ENCODE data around the gene CLDND1.

Gene CLDND1

DNA sequence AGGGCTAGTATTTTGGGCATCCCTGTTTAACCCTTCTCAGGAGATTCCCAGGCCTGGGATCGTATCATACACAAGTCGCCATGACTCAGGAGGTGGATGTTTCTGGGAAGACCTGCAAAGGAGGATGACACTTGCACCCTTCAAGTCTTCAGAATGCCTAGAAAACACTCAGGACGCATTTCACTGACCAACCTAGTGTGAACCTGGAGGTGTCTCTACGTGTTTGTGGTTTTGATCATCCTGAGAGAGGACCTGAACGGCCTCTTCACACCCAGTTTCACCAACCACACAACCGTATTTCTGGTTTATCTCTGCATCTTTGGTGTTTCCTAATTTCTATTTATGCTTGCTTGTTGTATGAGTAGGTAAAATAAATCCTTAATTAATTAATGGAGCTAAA, 2.8 kb upstream of the CLDND1 start:
- no peak overlapping the region for H3K9ac ChIP-seq (ENCODE audit: low read length)
- no peak overlapping the region for H3K4me3 ChIP-seq (ENCODE audit: low read length)
- H3K27ac ChIP-seq (ENCODE audit: low read depth, low read length) = no peak overlapping the region
- H3K27me3 ChIP-seq (ENCODE audit: control insufficient read depth, insufficient read depth, low read length) = no peaks in the 10 kb centered on the region
- H3K36me3 ChIP-seq (ENCODE audit: control insufficient read depth, insufficient read depth, low read length) = no peaks in the 10 kb centered on the region
- peaks cover 10% of the 10 kb centered on the region for H3K4me1 ChIP-seq (ENCODE audit: control insufficient read depth, insufficient read depth, low read length)

DNA sequence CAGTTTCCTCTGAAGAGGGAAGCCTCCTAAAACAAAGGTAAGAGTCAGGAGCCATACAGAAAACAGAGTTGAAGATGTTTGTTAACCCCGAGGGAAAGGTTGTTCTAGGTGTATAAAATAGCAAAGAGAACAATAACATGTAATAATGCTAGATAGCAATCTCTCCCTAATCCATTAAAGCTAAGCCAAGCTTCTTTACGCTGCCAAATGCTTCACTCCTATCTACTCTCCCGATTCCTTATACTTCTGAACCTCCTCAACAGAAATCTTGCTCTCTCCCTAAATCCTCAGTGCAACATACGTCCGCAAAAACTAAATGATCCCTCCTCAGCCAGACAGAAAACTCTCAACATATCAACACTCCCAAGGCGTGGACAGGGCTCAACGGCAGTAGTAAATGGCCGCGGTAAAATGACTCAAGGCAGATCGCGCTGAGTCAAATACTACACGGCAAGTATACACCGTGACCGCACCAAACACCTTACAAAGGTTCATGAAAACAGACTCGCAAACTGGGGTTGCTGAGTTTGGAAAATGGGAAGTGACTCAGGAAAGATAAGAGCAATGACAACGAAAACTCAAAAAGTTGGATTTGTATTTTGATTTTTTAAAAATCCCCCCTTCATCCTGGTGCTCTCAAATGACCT, 682 bp downstream of the CLDND1 start:
- H3K36me3 ChIP-seq (ENCODE audit: control insufficient read depth, insufficient read depth, low read length) = peaks cover 4% of the 10 kb centered on the region
- no peaks in the 10 kb centered on the region for H3K27me3 ChIP-seq (ENCODE audit: control insufficient read depth, insufficient read depth, low read length)

DNA sequence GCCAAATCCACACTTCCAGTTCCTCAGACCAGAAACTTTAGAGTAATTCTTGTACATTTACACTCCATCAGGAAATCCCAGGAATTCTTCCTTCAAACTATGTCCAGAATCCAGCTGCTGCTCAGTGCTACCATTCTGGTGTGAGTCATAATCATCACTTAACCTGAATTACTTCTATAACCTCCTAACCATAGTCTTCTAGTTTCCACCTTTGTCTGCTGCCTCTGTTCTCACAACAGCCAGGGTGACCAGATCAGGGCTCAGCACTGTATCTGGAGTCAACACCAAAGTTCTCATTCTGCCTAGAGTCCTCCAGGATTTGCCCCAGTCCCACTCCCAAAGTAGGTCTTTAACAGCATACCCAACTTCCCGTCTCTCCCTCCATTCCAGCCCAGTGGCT, 3.4 kb downstream of the CLDND1 start:
- H3K4me3 ChIP-seq (ENCODE audit: low read length) = no peak overlapping the region
- H3K4me1 ChIP-seq (ENCODE audit: control insufficient read depth, insufficient read depth, low read length) = peaks cover 10% of the 10 kb centered on the region
- H3K9ac ChIP-seq (ENCODE audit: low read length) = no peak overlapping the region
- H3K27me3 ChIP-seq (ENCODE audit: control insufficient read depth, insufficient read depth, low read length) = no peaks in the 10 kb centered on the region
- H3K27ac ChIP-seq (ENCODE audit: low read depth, low read length) = no peak overlapping the region
- H3K36me3 ChIP-seq (ENCODE audit: control insufficient read depth, insufficient read depth, low read length) = peaks cover 10% of the 10 kb centered on the region

More for the DNA sequence above, 682 bp downstream of the CLDND1 start:
- H3K27ac ChIP-seq (ENCODE audit: low read depth, low read length) = peak overlapping the region; percentile 95
- peak overlapping the region; percentile 88 for H3K4me3 ChIP-seq (ENCODE audit: low read length)
- peaks cover 10% of the 10 kb centered on the region for H3K4me1 ChIP-seq (ENCODE audit: control insufficient read depth, insufficient read depth, low read length)
- H3K9ac ChIP-seq (ENCODE audit: low read length) = peak overlapping the region; percentile 70

DNA sequence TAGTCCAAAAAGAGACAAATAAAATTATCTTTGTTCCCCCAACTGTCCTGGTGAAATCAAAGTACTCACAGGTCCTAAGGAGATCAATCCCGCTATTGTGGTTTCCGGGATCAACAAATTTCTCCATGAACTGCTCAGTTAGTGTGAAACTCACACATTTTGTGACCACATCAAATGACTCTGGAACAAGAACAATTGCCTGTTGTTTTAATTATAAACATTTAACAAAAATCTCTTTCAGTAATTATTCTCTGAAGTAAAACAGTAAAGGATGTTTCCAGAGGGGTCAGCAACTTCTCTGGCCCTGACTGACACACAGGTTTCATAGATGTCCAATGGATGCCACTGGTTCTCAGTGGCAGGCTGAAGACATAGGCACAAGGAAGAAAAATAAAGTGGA, 3.9 kb downstream of the CLDND1 start:
- H3K27me3 ChIP-seq (ENCODE audit: control insufficient read depth, insufficient read depth, low read length) = no peaks in the 10 kb centered on the region
- no peak overlapping the region for H3K9ac ChIP-seq (ENCODE audit: low read length)
- H3K36me3 ChIP-seq (ENCODE audit: control insufficient read depth, insufficient read depth, low read length) = peaks cover 10% of the 10 kb centered on the region
- no peak overlapping the region for H3K27ac ChIP-seq (ENCODE audit: low read depth, low read length)
- H3K4me3 ChIP-seq (ENCODE audit: low read length) = no peak overlapping the region
- peaks cover 10% of the 10 kb centered on the region for H3K4me1 ChIP-seq (ENCODE audit: control insufficient read depth, insufficient read depth, low read length)

DNA sequence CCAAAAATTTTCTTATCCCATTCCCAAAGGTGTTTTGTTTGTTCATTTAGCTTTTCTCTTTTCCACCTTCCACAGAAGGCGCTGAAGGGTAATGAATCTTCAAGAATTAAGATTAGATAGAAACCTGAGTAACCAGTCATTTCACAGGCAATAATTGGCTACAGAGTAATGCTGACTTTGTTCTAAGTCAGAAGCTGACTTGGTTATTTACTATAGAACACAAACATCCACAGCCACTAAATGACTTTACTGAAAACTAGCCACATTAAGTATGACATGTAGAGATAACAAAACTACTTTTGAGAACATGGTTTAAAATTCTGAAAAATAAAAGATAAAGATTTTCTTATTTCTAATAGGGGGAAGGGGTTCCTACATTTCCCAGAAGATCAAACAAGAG, 7.8 kb downstream of the CLDND1 start:
- H3K9ac ChIP-seq (ENCODE audit: low read length) = no peak overlapping the region
- H3K27ac ChIP-seq (ENCODE audit: low read depth, low read length) = no peak overlapping the region
- H3K4me3 ChIP-seq (ENCODE audit: low read length) = no peak overlapping the region
- H3K27me3 ChIP-seq (ENCODE audit: control insufficient read depth, insufficient read depth, low read length) = no peaks in the 10 kb centered on the region
- H3K36me3 ChIP-seq (ENCODE audit: control insufficient read depth, insufficient read depth, low read length) = peaks cover 12% of the 10 kb centered on the region
- H3K4me1 ChIP-seq (ENCODE audit: control insufficient read depth, insufficient read depth, low read length) = no peaks in the 10 kb centered on the region

DNA sequence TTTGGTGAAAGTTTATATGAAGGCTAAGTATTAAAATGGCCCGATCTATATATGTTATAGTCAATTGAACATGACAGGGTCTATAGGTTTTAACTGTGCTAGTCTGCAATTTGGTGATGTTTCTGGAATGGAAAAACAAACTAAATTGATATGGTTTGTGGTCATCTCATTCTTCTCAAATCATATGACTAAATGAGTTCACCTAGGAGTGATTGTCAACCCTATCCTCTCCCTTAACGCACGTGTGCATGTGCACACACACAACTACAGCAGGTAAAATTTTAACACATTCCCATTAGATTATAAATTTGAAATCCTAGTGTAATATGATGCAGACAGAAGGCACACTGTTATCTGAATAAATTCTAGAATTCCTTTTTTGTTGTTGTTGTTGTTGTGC, 9.0 kb downstream of the CLDND1 start:
- Histone ChIP-seq H3K4me1 (ENCODE audit: control insufficient read depth, insufficient read depth, low read length) (no peaks in the 10 kb centered on the region), H3K9ac (ENCODE audit: low read length) (no peak overlapping the region), H3K36me3 (ENCODE audit: control insufficient read depth, insufficient read depth, low read length) (peaks cover 12% of the 10 kb centered on the region), H3K27ac (ENCODE audit: low read depth, low read length) (no peak overlapping the region), H3K27me3 (ENCODE audit: control insufficient read depth, insufficient read depth, low read length) (no peaks in the 10 kb centered on the region), H3K4me3 (ENCODE audit: low read length) (no peak overlapping the region)

DNA sequence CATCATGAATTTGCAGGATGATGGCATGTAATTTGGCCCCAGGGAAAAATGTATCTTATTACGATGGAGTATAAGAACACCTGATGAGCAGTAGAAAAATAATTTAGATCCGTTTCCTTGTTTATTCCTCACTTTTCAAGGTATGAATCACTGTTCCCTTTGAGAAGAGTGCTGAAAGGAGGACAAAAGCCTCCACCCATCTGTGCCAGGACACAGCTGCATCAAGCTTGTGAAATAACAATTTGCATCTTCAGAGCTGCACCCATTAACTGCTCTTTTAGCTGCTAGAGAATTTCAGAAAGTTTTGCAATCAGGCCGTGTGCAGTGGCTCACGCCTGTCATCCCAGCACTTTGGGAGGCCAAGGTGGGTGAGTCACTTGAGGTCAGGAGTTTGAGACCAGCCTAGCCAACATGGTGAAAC, 9.6 kb downstream of the CLDND1 start:
- no peak overlapping the region for H3K27ac ChIP-seq (ENCODE audit: low read depth, low read length)
- peaks cover 11% of the 10 kb centered on the region for H3K36me3 ChIP-seq (ENCODE audit: control insufficient read depth, insufficient read depth, low read length)
- H3K4me1 ChIP-seq (ENCODE audit: control insufficient read depth, insufficient read depth, low read length) = no peaks in the 10 kb centered on the region
- no peak overlapping the region for H3K9ac ChIP-seq (ENCODE audit: low read length)
- no peaks in the 10 kb centered on the region for H3K27me3 ChIP-seq (ENCODE audit: control insufficient read depth, insufficient read depth, low read length)
- no peak overlapping the region for H3K4me3 ChIP-seq (ENCODE audit: low read length)

DNA sequence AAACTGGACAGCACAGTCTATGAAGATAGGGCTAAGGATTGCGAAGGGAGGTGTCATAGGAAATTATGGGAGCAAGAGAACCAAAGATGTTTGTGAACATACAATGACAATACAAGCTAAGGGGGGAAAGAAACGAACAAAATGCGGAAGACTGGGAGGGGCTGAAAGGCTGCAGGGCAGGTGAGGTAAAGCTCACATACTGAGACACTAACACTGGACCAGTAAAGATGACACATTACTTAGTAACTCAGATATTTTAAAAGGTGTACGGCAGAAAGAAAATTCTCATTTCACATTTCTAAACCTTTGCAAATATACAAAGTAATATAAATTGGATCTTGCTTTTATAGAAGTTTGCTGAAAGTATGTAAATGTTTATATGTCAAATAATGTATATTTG, 10.1 kb downstream of the CLDND1 start:
- Histone ChIP-seq H3K9ac (ENCODE audit: low read length) (no peak overlapping the region), H3K4me1 (ENCODE audit: control insufficient read depth, insufficient read depth, low read length) (no peaks in the 10 kb centered on the region), H3K36me3 (ENCODE audit: control insufficient read depth, insufficient read depth, low read length) (peaks cover 9% of the 10 kb centered on the region), H3K27ac (ENCODE audit: low read depth, low read length) (no peak overlapping the region), H3K27me3 (ENCODE audit: control insufficient read depth, insufficient read depth, low read length) (no peaks in the 10 kb centered on the region), H3K4me3 (ENCODE audit: low read length) (no peak overlapping the region)

DNA sequence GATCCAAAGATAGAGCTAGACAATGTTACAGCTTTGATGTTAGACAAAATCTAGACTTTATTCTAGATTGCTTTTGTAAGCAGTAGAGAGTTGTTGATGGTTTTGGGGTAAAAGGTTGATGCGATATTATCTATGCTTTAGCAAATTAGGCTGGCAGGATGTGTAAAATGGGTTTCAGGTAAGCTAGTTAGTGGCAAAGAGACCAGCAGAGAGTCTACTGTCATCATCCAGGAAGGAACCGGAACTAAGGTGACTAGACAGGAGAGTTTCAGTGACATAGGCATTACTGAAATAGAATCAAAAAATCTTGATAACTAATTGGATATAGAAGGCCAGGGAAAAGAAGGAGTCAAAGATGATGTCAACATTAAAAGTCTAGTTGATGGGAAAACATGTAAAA, 14.1 kb downstream of the CLDND1 start:
- H3K9ac ChIP-seq (ENCODE audit: low read length) = no peak overlapping the region
- no peaks in the 10 kb centered on the region for H3K4me1 ChIP-seq (ENCODE audit: control insufficient read depth, insufficient read depth, low read length)
- no peak overlapping the region for H3K4me3 ChIP-seq (ENCODE audit: low read length)
- H3K27ac ChIP-seq (ENCODE audit: low read depth, low read length) = no peak overlapping the region
- peaks cover 2% of the 10 kb centered on the region for H3K36me3 ChIP-seq (ENCODE audit: control insufficient read depth, insufficient read depth, low read length)
- H3K27me3 ChIP-seq (ENCODE audit: control insufficient read depth, insufficient read depth, low read length) = no peaks in the 10 kb centered on the region

DNA sequence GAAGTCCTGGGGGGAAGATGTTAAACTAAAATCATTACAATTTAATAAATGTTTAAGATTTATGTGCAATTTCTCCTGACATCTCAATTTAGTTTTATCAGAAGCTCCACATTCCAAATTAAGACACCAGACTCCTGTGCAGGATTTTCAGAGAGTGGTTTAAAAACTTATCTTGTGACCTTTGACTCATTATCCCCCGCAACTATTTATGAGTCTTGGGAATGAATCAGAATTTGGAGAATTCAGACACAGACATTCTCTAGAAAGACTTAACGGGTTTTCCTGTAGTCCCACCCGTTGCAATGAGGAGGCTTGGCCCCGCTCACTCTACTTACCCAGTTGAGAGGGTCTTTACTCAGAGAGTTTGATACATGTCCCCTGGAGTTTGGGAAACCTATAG, 18.2 kb downstream of the CLDND1 start:
- no peak overlapping the region for H3K27ac ChIP-seq (ENCODE audit: low read depth, low read length)

DNA sequence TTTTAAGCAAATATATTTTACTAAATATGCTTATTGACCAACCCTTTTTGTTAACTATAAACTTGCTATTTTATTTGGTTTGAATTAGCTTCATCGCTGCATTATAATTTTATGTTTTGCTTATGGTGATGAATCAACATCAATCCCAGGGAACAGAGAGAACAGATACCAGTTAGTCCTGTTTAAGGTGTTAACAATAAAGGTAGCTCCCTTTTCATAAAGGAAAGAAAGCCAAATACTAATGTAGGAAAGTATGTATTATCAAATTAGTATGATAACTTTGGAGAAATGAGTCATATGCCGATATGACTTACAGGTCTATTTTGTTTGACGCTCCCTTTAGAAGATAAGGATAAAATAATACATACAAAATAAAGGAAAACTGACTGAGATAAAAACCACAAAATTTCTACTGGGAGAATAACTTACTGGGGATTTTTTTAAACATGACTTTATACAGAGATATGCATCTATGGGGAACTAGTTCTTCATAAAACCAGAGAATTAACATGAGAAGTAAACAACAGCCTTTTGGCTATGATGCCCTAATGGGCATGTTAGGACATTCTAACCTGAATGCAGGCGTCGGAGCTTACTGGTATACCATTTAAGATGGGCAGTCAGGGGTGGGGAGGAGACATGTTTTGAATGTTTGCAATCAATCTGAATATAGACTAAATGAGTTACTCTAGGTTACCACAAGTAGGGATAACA, 20.7 kb downstream of the CLDND1 start:
- Histone ChIP-seq H3K27ac (ENCODE audit: low read depth, low read length) (no peak overlapping the region), H3K27me3 (ENCODE audit: control insufficient read depth, insufficient read depth, low read length) (no peaks in the 10 kb centered on the region), H3K9ac (ENCODE audit: low read length) (no peak overlapping the region), H3K4me3 (ENCODE audit: low read length) (no peak overlapping the region), H3K36me3 (ENCODE audit: control insufficient read depth, insufficient read depth, low read length) (no peaks in the 10 kb centered on the region), H3K4me1 (ENCODE audit: control insufficient read depth, insufficient read depth, low read length) (no peaks in the 10 kb centered on the region)

More for the DNA sequence above, 18.2 kb downstream of the CLDND1 start:
- H3K4me3 ChIP-seq (ENCODE audit: low read length) = no peak overlapping the region
- no peaks in the 10 kb centered on the region for H3K36me3 ChIP-seq (ENCODE audit: control insufficient read depth, insufficient read depth, low read length)
- H3K27me3 ChIP-seq (ENCODE audit: control insufficient read depth, insufficient read depth, low read length) = no peaks in the 10 kb centered on the region
- no peak overlapping the region for H3K9ac ChIP-seq (ENCODE audit: low read length)
- no peaks in the 10 kb centered on the region for H3K4me1 ChIP-seq (ENCODE audit: control insufficient read depth, insufficient read depth, low read length)

DNA sequence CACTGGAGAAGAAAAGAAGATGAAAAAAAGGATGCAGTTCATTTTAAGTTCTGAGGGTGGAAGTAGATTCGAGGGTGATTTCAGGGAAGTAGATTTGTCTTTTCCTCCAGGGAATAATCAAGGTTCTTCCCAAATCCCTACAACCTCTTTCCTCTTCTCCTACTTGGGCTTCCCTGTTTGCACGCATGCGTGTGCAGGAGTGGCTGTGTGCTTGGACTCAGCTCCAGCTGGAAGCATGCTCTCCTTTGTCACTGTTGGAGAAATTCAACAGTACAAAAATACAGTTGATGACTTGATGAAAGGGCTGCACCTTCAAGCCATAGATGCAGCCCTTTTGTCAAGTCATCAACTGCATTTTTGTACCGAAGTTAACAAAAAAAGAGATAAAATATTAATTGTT, 21.4 kb downstream of the CLDND1 start:
- H3K4me3 ChIP-seq (ENCODE audit: low read length) = no peak overlapping the region
- no peaks in the 10 kb centered on the region for H3K36me3 ChIP-seq (ENCODE audit: control insufficient read depth, insufficient read depth, low read length)
- no peak overlapping the region for H3K27ac ChIP-seq (ENCODE audit: low read depth, low read length)
- no peak overlapping the region for H3K9ac ChIP-seq (ENCODE audit: low read length)
- H3K4me1 ChIP-seq (ENCODE audit: control insufficient read depth, insufficient read depth, low read length) = no peaks in the 10 kb centered on the region
- H3K27me3 ChIP-seq (ENCODE audit: control insufficient read depth, insufficient read depth, low read length) = no peaks in the 10 kb centered on the region

DNA sequence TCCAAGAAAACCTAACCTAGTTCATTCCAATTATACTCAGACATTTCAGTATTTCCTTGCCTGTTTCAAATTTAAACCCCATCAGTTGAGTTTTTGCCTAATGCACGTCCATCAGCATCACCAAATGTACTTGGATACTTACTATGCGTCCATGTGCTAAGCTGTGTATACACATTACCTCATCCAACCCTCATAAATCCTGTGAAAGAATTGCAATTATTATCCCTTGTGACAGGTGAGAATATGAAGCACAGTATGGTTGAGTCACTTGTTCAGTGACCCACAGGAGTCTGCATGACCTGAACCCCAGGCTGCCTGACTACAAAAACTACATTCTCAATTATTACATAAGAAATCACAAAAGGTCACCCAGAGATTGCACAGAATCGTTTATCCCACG, 22.7 kb downstream of the CLDND1 start:
- Histone ChIP-seq H3K4me3 (ENCODE audit: low read length) (no peak overlapping the region), H3K36me3 (ENCODE audit: control insufficient read depth, insufficient read depth, low read length) (no peaks in the 10 kb centered on the region), H3K27me3 (ENCODE audit: control insufficient read depth, insufficient read depth, low read length) (no peaks in the 10 kb centered on the region), H3K9ac (ENCODE audit: low read length) (no peak overlapping the region), H3K27ac (ENCODE audit: low read depth, low read length) (no peak overlapping the region), H3K4me1 (ENCODE audit: control insufficient read depth, insufficient read depth, low read length) (no peaks in the 10 kb centered on the region)

Data from rectal smooth muscle tissue (tissue), 1 donor.